Measurements from ENCODE around the gene DSCAM.

DNA sequence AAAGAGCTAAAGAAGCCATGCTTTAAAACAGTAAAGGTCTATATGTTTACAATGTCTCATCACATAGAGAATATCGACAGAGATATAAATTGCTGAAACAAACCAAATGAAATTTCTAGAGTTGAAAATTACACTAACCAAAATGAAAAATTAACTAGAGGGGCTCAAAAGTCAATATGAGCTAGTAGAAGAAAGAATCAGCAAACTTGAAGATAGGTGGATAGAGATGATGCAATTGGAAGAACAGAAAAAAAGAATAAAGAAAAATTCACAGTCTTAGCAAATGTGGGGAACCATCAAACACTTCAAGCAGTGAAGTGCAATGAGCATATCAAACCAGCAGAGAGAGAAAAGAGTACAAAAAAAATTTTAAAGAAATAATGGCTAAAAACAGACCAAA is 24.1 kb upstream of the DSCAM start:
- TF ChIP-seq, protein P1, sequence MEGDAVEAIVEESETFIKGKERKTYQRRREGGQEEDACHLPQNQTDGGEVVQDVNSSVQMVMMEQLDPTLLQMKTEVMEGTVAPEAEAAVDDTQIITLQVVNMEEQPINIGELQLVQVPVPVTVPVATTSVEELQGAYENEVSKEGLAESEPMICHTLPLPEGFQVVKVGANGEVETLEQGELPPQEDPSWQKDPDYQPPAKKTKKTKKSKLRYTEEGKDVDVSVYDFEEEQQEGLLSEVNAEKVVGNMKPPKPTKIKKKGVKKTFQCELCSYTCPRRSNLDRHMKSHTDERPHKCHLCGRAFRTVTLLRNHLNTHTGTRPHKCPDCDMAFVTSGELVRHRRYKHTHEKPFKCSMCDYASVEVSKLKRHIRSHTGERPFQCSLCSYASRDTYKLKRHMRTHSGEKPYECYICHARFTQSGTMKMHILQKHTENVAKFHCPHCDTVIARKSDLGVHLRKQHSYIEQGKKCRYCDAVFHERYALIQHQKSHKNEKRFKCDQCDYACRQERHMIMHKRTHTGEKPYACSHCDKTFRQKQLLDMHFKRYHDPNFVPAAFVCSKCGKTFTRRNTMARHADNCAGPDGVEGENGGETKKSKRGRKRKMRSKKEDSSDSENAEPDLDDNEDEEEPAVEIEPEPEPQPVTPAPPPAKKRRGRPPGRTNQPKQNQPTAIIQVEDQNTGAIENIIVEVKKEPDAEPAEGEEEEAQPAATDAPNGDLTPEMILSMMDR (IDR thresholded peaks at IDR 0.05), result no peak
- no peak for TF ChIP-seq POLR2A (IDR thresholded peaks at IDR 0.05)
